ENCODE measurements around the gene SPACA5. TPM values are rescaled to one million over a fixed set of nuclear protein-coding genes. Genes with fewer than 3 reads are reported as not detected.
"Not testable (repeated sequence)": the region's sequence is repeated elsewhere in the genome, so short reads cannot be mapped to it uniquely, and the experiment has no call there.

The SPACA5 gene
- total RNA-seq, 1 experiment from 2014 or later = not detected

GRCh38 chrX:48021026-48021900 lies 14.5 kb downstream of the SPACA5 start:
- DNase-seq (ENCODE audit: low spot score) = peak; percentile 86

DNA sequence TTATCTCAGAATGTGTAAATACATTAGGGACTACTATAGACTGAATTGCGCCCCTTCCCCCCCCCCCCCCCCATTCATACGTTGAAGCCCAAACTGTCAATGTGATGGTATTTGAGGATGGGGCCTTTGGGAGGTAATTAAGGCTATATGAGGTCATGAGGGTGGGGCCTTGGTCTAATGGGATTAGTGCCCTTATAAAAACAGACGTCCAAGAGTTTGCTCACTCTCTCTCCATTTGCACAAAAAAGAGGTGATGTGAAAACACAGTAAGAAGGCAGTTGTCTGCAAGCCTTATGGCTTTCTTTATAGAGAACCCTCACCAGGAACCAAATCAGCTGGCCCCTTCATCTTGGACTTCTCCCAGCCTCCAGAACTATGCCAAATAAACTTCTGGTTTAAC lies 15.3 kb downstream of the SPACA5 start:
- DNase-seq (ENCODE audit: low spot score) = no peak

GRCh38 chrX:48022738-48023137 lies 15.9 kb downstream of the SPACA5 start:
- DNase-seq (ENCODE audit: low spot score) = no peak

DNA sequence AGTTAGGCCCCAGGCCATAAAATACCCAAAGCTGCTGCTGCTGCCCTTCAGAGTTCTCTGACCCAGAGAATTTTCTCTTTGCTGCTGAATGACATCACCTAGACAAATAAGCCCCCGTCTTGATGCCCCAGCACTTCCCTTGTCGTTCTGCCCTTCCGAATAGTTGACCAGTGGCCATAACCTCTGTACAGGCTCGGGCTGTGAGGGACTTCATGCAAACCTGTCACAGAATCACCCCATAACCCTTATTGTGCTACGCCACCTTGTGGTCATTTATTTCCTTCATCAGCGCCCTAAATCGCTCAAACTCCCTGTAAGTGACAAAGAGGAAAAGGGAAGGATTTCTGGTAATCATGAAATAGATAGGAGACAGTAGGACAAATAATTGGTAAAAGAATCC lies 18.8 kb downstream of the SPACA5 start:
- peak; percentile 86 for DNase-seq (ENCODE audit: low spot score)

- DNase-seq (ENCODE audit: low spot score) = not testable (repeated sequence)
Measured at GRCh38 chrX:48027545-48027944, 20.8 kb downstream of the SPACA5 start.

- DNase-seq (ENCODE audit: low spot score) = no peak
Measured at GRCh38 chrX:48028091-48028490, 21.3 kb downstream of the SPACA5 start.

- DNase-seq (ENCODE audit: low spot score) = no peak
Measured at GRCh38 chrX:48030237-48030636, 23.4 kb downstream of the SPACA5 start.

- DNase-seq (ENCODE audit: low spot score) = not testable (repeated sequence)
Measured at GRCh38 chrX:48030641-48031173, 23.9 kb downstream of the SPACA5 start.

DNA sequence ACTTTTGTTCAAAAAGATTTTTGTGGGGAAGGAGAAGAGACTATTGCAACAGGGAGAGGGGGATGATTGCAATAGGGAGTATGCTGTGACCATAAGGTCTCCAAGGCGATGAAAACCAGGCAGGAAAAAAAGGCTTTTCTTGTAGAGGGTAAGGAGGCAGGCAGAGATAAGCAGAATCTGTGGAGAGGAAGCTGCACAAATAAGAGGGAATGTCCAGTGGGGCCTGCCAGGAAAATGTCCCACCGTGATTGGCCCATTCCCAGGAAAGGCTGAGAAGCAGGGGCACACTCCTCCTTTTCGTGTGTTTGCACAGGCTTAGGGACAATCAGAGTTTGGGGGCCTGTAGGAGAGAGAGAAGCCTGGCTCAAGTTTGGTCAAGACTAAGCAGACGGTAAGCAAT lies 29.1 kb downstream of the SPACA5 start:
- DNase-seq (ENCODE audit: low spot score) = no peak

- DNase-seq (ENCODE audit: low spot score) = no peak
Measured at GRCh38 chrX:48043056-48043455, 36.3 kb downstream of the SPACA5 start.

GRCh38 chrX:48045410-48046311 lies 38.9 kb downstream of the SPACA5 start:
- no peak for DNase-seq (ENCODE audit: low spot score)

- no peak for DNase-seq (ENCODE audit: low spot score)
Measured at GRCh38 chrX:48046846-48047245, 40.1 kb downstream of the SPACA5 start.

DNA sequence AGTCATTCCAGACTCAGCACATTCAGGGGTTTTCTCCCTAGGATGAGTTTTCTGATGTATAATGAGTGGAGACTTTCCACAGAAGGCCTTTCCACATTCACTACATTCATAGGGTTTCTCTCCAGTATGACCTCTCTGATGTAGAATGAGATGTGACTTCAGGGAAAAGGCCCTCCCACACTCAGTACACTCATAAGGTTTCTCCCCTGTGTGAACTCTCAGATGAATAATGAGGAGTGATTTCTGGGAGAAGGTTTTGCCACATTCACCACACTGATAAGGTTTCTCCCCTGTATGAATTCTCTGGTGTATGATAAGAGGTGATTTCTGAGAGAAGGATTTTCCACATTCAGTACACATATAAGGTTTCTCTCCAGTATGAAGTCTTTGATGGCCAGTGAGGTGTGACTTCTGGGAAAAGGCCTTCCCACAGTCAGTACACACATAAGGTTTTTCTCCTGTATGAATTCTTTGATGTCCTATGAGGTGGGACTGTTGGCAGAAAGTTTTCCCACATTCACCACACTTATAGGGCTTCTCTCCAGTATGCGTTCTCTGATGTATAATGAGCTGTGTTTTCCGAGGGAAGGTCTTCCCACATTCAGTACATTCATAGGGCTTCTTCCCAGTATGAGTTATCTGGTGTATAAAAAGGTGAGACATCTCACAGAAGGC lies 52.0 kb downstream of the SPACA5 start:
- DNase-seq (ENCODE audit: low spot score) = no peak

DNA sequence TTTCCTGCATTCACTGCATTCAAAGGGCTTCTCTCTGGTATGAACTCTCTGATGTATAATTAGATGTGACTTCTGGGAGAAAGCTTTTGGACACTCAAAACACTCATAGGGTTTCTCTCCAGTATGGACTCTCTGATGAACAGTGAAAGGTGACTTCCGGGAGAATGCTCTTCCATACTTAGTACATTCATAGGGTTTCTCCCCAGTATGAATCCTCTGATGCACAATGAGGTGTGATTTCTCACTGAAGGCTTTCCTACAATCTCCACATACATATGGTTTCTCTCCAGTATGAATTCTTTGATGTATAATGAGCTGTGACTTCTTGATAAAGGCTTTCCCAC lies 52.5 kb downstream of the SPACA5 start:
- DNase-seq (ENCODE audit: low spot score) = no peak

Other genes starting within 250 kb of the SPACA5 start
- 5.5 and 7.4 TPM in 2 replicates for gene ZNF81, start 170.1 kb upstream of the SPACA5 start, total RNA-seq (2014; rRNA removed; shearing (Covaris generic))
- 0.81 and 0.83 TPM in 2 replicates for gene ZNF182, start 3.0 kb upstream of the SPACA5 start, total RNA-seq (2014; rRNA removed; shearing (Covaris generic))
- 0.10 and 0.68 TPM in 2 replicates for gene ZNF630, start 64.7 kb downstream of the SPACA5 start, total RNA-seq (2014; rRNA removed; shearing (Covaris generic))
- not detected in 2 replicates for gene SPACA5B, start 123.6 kb downstream of the SPACA5 start, total RNA-seq (2014; rRNA removed; shearing (Covaris generic))
- not detected in 2 replicates for gene SSX5, start 189.8 kb downstream of the SPACA5 start, total RNA-seq (2014; rRNA removed; shearing (Covaris generic))
- not detected in 2 replicates for gene SSX1, start 248.4 kb downstream of the SPACA5 start, total RNA-seq (2014; rRNA removed; shearing (Covaris generic))